Astrocyte of the cerebellum (primary cell): ENCODE data around the gene IER3.
"Not testable (repeated sequence)": the region's sequence is repeated elsewhere in the genome, so short reads cannot be mapped to it uniquely, and the experiment has no call there.

Source experiments
- DNase-seq: peaks from one replicate; pipeline ENCODE4 v3.0.0-alpha.2; 2011; ENCODE audit warnings: low read depth
- H3K4me3 ChIP-seq: 2 replicates; pipeline ENCODE4 v1.5.1; 2011; ENCODE audit warnings: mild to moderate bottlenecking, low read depth, low read length, moderate library complexity
- CTCF ChIP-seq: IDR thresholded peaks from 2 replicates; pipeline ENCODE4 v1.5.1; 2012; ENCODE audit warnings: low read length, low read depth, moderate library complexity, mild to moderate bottlenecking; ENCODE audit errors: missing control alignments
- in situ Hi-C: cut with HindIII; loops from 2 replicates; pipeline ENCODE4 v1.10.0; 2017; ENCODE audit warnings: low sequenced_read_pairs

IER3 gene

GRCh38 chr6:30722280-30723112, 21.9 kb downstream of the IER3 start:
- no peak for DNase-seq
- in situ Hi-C loops = no loop called here
- TF ChIP-seq CTCF = peak; percentile 86
- peak overlapping the region; percentile 100 for H3K4me3 ChIP-seq

- DNase-seq, in situ Hi-C loops: not testable (repeated sequence)
- peak overlapping the region; percentile 100 for H3K4me3 ChIP-seq
Measured at GRCh38 chr6:30722025-30722279, 22.4 kb downstream of the IER3 start.

- DNase-seq = peak; percentile 67
- in situ Hi-C loops = no loop called here
- H3K4me3 ChIP-seq = peak overlapping the region; percentile 100
- peak; percentile 20 for TF ChIP-seq CTCF
Measured at GRCh38 chr6:30721198-30722024, 22.9 kb downstream of the IER3 start.

- in situ Hi-C loops = no loop called here
- no peak for TF ChIP-seq CTCF
- H3K4me3 ChIP-seq = peak overlapping the region; percentile 100
- DNase-seq = no peak
Measured at GRCh38 chr6:30720738-30721197, 23.6 kb downstream of the IER3 start.

GRCh38 chr6:30719791-30720737, 24.3 kb downstream of the IER3 start, which contains the start of gene TUBB:
Gene TUBB (plus strand): TSS chr6:30720352. CDS start chr6:30720507, 155 bp downstream.
- no peak for TF ChIP-seq CTCF
- in situ Hi-C loops = no loop called here
- peak within 1 kb of the TSS; percentile 100 for H3K4me3 ChIP-seq

GRCh38 chr6:30719356-30719755, 25.0 kb downstream of the IER3 start:
- no peak for DNase-seq
- H3K4me3 ChIP-seq = peak overlapping the region; percentile 100
- TF ChIP-seq CTCF = no peak
- in situ Hi-C loops = no loop called here

More at GRCh38 chr6:30719791-30720737, 24.3 kb downstream of the IER3 start, which contains the start of gene TUBB:
- DNase-seq = peak; percentile 95

- H3K4me3 ChIP-seq = peak overlapping the region; percentile 35
- in situ Hi-C loops, DNase-seq: not testable (repeated sequence)
Measured at GRCh38 chr6:30717845-30718720, 26.3 kb downstream of the IER3 start.
